HCT116 (cell line): ENCODE measurements around the gene CNTNAP5. TPM values are rescaled to one million over a fixed set of nuclear protein-coding genes. Genes with fewer than 3 reads are reported as not detected.

Source experiments
- ATAC-seq: fragments of 200-7000 bp; cut with Tn5 transposase; 2 replicates; pipeline ENCODE4 v1.9.1; 2020; ENCODE audit warnings: mild to moderate bottlenecking, moderate library complexity
- BruUV-seq: library from RNA; stranded (reverse); fragments of 400-500 nt; replicated peaks from 2 replicates; lab custom pipeline; 2021; lab: Mats Ljungman, UMichigan
- CTCF ChIA-PET: fragments of 300-600 bp; sonication (Branson Sonifier 250); formaldehyde crosslinking; loops from one replicate; lab custom pipeline; 2021; ENCODE audit warnings: antibody characterized with exemption; lab: Charles Lee
- POLR2A ChIA-PET: fragments of 300-600, 350-600 bp; sonication (Branson Sonifier 250); formaldehyde crosslinking; loops from one replicate; lab custom pipeline; 2021; ENCODE audit warnings: antibody characterized with exemption; lab: Charles Lee
- RAD21 ChIA-PET, 2 experiments: fragments of 300-600 bp; sonication (Branson Sonifier 250); formaldehyde crosslinking; loops; one replicate each; lab custom pipeline; 2023; ENCODE audit warnings: low total read pairs in 2 of 2; ENCODE audit not compliant: uncharacterized antibody in 2 of 2, unreplicated experiment in 2 of 2, low non-redundant PET in 1 of 2; lab: Charles Lee
- DNase-seq: peaks from one replicate; pipeline ENCODE4 v3.0.0-alpha.2; 2010; ENCODE audit warnings: low read depth, low spot score
- H2AFZ ChIP-seq: fragments of 200-600 bp; shearing (Covaris generic), sonication (generic); 2 replicates; pipeline ENCODE4 v1.6.1; 2017; ENCODE audit warnings: low read depth, mixed run types, mixed read lengths, antibody characterized with exemption, low read length; ENCODE audit not compliant: poor library complexity, severe bottlenecking
- H3K27ac ChIP-seq: 2 replicates; pipeline ENCODE4 v1.5.1; 2012; ENCODE audit warnings: low read depth, low read length
- H3K27me3 ChIP-seq: fragments of 200-600 bp; sonication (generic); 2 replicates; pipeline ENCODE4 v1.6.1; 2016; ENCODE audit warnings: mixed run types, low read length, mixed read lengths; ENCODE audit not compliant: insufficient read depth
- H3K36me3 ChIP-seq, 2 experiments: fragments of 200-500 bp in 1 of 2; fragments of 200-600 bp in 1 of 2; sonication (Bioruptor generic) in 1 of 2; sonication (generic) in 1 of 2; 2 replicates each; pipeline versions ENCODE4 v1.5.1 to v1.6.1; 2014 to 2016; ENCODE audit warnings: low read length in 2 of 2, inconsistent platforms in 1 of 2, mixed read lengths in 1 of 2, mixed run types in 1 of 2; ENCODE audit not compliant: insufficient read depth in 2 of 2, control insufficient read depth in 1 of 2
- H3K4me1 ChIP-seq, 2 experiments: fragments of 200-600 bp in 1 of 2; sonication (generic) in 1 of 2; 2 replicates each; pipeline versions ENCODE4 v1.5.1 to v1.6.1; 2012 to 2017; ENCODE audit warnings: low read length in 2 of 2, inconsistent platforms in 1 of 2, mild to moderate bottlenecking in 1 of 2, mixed read lengths in 1 of 2, mixed run types in 1 of 2, moderate library complexity in 1 of 2; ENCODE audit not compliant: insufficient read depth in 2 of 2, control insufficient read depth in 1 of 2
- H3K4me2 ChIP-seq: fragments of 200-600 bp; sonication (generic); 2 replicates; pipeline ENCODE4 v1.6.1; 2017; ENCODE audit warnings: mixed run types, low read length, mixed read lengths
- H3K4me3 ChIP-seq, 2 experiments: fragments of 200-600 bp in 1 of 2; sonication (generic) in 1 of 2; replicated peaks in 1 of 2; 2 replicates each; pipeline ENCODE4 v1.5.1; 2011 to 2016; ENCODE audit warnings: low read length in 2 of 2, control low read depth in 1 of 2, low read depth in 1 of 2, mild to moderate bottlenecking in 1 of 2, mixed read lengths in 1 of 2, mixed run types in 1 of 2
- H3K79me2 ChIP-seq: fragments of 200-600 bp; sonication (generic); 2 replicates; pipeline ENCODE4 v1.6.1; 2017; ENCODE audit warnings: mild to moderate bottlenecking, mixed run types, low read length, moderate library complexity, mixed read lengths; ENCODE audit not compliant: insufficient read depth
- H3K9ac ChIP-seq: fragments of 200-600 bp; sonication (generic); 2 replicates; pipeline ENCODE4 v1.6.1; 2016; ENCODE audit warnings: low read length, mixed read lengths
- H3K9me2 ChIP-seq: fragments of 200-600 bp; sonication (generic), shearing (Covaris generic); 2 replicates; pipeline ENCODE4 v1.6.1; 2017; ENCODE audit warnings: mixed run types, mild to moderate bottlenecking, moderate library complexity; ENCODE audit not compliant: insufficient read depth
- H3K9me3 ChIP-seq, 2 experiments: fragments of 200-500 bp in 1 of 2; fragments of 200-600 bp in 1 of 2; sonication (Bioruptor generic) in 1 of 2; sonication (generic) in 1 of 2; 2 replicates each; pipeline ENCODE4 v1.6.1; 2014 to 2017; ENCODE audit warnings: low read length in 2 of 2, mixed read lengths in 2 of 2, inconsistent platforms in 1 of 2, low read depth in 1 of 2, mild to moderate bottlenecking in 1 of 2, mixed run types in 1 of 2, moderate library complexity in 1 of 2; ENCODE audit not compliant: control insufficient read depth in 1 of 2, insufficient read depth in 1 of 2
- H4K20me1 ChIP-seq: fragments of 200-600 bp; sonication (generic), shearing (Covaris generic); 2 replicates; pipeline ENCODE4 v1.6.1; 2017; ENCODE audit warnings: mixed run types, mild to moderate bottlenecking, moderate library complexity; ENCODE audit not compliant: insufficient read depth
- CEBPB ChIP-seq: IDR thresholded peaks from 2 replicates; pipeline ENCODE4 v1.6.1; 2012; ENCODE audit warnings: low read depth
- FOSL1 ChIP-seq: IDR thresholded peaks from 2 replicates; pipeline ENCODE4 v1.6.1; 2012; ENCODE audit warnings: low read depth
- JUND ChIP-seq: IDR thresholded peaks from 2 replicates; pipeline ENCODE4 v1.6.1; 2012
- POLR2AphosphoS5 ChIP-seq: IDR thresholded peaks from 2 replicates; pipeline ENCODE4 v1.6.1; 2011; ENCODE audit warnings: mild to moderate bottlenecking, low read depth, low read length, moderate library complexity
- SIN3A ChIP-seq: IDR thresholded peaks from 2 replicates; pipeline ENCODE4 v1.6.1; 2012; ENCODE audit warnings: low read depth
- SRF ChIP-seq: IDR thresholded peaks from 2 replicates; pipeline ENCODE4 v1.6.1; 2012; ENCODE audit warnings: low read depth
- ZFX ChIP-seq: fragments of 450-650 bp; IDR thresholded peaks from 2 replicates; pipeline ENCODE4 v1.6.1; 2017
- ZNF274 ChIP-seq: fragments of 200-500 bp; sonication (Bioruptor generic); IDR thresholded peaks from 2 replicates; pipeline ENCODE4 v1.6.1; 2014; ENCODE audit warnings: mild to moderate bottlenecking, low read depth, low read length, inconsistent platforms
- intact Hi-C: fragments of 100-400 bp; cut with micrococcal nuclease; formaldehyde crosslinking; loops from 2 replicates; pipeline ENCODE4 v1.10.0; 2022
- total RNA-seq: library from RNA; stranded (reverse); gene quantifications from one replicate; pipeline ENCODE4 v1.2.1, GENCODE V29; 2021; ENCODE audit not compliant: unreplicated experiment
- TF ChIP-seq, protein P1 (sequence below), 3 experiments: fragments of 200-600 bp in 1 of 3; sonication (generic) in 1 of 3; IDR thresholded peaks in 2 of 3; conservative IDR thresholded peaks in 1 of 3; 2 replicates each; pipeline ENCODE4 v1.5.1; 2012 to 2017; ENCODE audit warnings: low read depth in 2 of 3, low read length in 2 of 3, antibody characterized with exemption in 1 of 3, borderline replicate concordance in 1 of 3, control low read depth in 1 of 3, mild to moderate bottlenecking in 1 of 3, mixed read lengths in 1 of 3, mixed run types in 1 of 3, moderate library complexity in 1 of 3; ENCODE audit not compliant: insufficient read depth in 1 of 3
- TF ChIP-seq, protein P2 (sequence below): IDR thresholded peaks from 2 replicates; pipeline ENCODE4 v1.6.1; 2012; ENCODE audit warnings: low read depth
- TF ChIP-seq, protein P3 (sequence below): IDR thresholded peaks from 2 replicates; pipeline ENCODE4 v1.6.1; 2012

The CNTNAP5 gene
- total RNA-seq, 1 experiment from 2014 or later = not detected

DNA sequence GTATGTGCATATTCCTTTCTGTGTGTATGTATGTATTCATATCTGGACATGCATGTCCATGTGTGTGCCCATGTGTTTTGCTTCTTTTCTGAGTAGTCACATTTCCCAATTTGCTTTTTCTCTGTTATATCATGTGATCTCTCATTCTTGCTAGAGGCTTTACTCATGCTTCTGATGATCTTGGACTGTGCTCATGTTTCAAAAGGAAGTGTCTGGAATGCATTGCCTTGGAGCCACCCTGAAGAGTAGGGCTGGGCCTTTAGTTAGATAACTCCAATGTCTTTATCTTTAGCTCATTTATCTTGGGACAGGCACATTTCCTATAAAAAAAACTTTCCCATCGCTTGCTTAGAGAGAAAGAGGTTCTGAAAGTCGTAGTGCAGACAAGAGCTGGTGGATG, 859.2 kb downstream of the CNTNAP5 start:
- ChIA-PET RAD21 (no interaction called here), POLR2A (no interaction called here), CTCF (no interaction called here)
- Histone ChIP-seq H3K4me2 (no peak overlapping the region), H3K4me1 (no peaks in the 10 kb centered on the region), H3K27ac (no peak overlapping the region), H3K4me3 (no peak overlapping the region), H3K27me3 (no peaks in the 10 kb centered on the region), H3K79me2 (no peaks in the 10 kb centered on the region), H3K9ac (no peak overlapping the region), H3K9me3 (peaks cover 13 to 18% of the 10 kb centered on the region in 2 experiments; a peak in 3 of 4 replicates), H3K9me2 (no peaks in the 10 kb centered on the region), H2AFZ (no peak overlapping the region), H4K20me1 (no peaks in the 10 kb centered on the region), H3K36me3 (no peaks in the 10 kb centered on the region)
- no TSS peak for BruUV-seq
- ATAC-seq = no peak
- no peak for DNase-seq
- intact Hi-C loops = no loop called here
- TF ChIP-seq, protein P1, sequence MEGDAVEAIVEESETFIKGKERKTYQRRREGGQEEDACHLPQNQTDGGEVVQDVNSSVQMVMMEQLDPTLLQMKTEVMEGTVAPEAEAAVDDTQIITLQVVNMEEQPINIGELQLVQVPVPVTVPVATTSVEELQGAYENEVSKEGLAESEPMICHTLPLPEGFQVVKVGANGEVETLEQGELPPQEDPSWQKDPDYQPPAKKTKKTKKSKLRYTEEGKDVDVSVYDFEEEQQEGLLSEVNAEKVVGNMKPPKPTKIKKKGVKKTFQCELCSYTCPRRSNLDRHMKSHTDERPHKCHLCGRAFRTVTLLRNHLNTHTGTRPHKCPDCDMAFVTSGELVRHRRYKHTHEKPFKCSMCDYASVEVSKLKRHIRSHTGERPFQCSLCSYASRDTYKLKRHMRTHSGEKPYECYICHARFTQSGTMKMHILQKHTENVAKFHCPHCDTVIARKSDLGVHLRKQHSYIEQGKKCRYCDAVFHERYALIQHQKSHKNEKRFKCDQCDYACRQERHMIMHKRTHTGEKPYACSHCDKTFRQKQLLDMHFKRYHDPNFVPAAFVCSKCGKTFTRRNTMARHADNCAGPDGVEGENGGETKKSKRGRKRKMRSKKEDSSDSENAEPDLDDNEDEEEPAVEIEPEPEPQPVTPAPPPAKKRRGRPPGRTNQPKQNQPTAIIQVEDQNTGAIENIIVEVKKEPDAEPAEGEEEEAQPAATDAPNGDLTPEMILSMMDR (IDR thresholded peaks at IDR 0.05 in 2 of 3, conservative IDR thresholded peaks at IDR 0.05 in 1 of 3; ENCODE audit: borderline replicate concordance in 1 of 3, insufficient read depth in 1 of 3, low read depth in 2 of 3, low read length in 2 of 3) = no peak
- no peak for TF ChIP-seq FOSL1
- TF ChIP-seq, protein P2, sequence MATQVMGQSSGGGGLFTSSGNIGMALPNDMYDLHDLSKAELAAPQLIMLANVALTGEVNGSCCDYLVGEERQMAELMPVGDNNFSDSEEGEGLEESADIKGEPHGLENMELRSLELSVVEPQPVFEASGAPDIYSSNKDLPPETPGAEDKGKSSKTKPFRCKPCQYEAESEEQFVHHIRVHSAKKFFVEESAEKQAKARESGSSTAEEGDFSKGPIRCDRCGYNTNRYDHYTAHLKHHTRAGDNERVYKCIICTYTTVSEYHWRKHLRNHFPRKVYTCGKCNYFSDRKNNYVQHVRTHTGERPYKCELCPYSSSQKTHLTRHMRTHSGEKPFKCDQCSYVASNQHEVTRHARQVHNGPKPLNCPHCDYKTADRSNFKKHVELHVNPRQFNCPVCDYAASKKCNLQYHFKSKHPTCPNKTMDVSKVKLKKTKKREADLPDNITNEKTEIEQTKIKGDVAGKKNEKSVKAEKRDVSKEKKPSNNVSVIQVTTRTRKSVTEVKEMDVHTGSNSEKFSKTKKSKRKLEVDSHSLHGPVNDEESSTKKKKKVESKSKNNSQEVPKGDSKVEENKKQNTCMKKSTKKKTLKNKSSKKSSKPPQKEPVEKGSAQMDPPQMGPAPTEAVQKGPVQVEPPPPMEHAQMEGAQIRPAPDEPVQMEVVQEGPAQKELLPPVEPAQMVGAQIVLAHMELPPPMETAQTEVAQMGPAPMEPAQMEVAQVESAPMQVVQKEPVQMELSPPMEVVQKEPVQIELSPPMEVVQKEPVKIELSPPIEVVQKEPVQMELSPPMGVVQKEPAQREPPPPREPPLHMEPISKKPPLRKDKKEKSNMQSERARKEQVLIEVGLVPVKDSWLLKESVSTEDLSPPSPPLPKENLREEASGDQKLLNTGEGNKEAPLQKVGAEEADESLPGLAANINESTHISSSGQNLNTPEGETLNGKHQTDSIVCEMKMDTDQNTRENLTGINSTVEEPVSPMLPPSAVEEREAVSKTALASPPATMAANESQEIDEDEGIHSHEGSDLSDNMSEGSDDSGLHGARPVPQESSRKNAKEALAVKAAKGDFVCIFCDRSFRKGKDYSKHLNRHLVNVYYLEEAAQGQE = no peak
- TF ChIP-seq ZFX = no peak
- no peak for TF ChIP-seq SIN3A
- TF ChIP-seq CEBPB = no peak
- no peak for TF ChIP-seq JUND
- TF ChIP-seq, protein P3, sequence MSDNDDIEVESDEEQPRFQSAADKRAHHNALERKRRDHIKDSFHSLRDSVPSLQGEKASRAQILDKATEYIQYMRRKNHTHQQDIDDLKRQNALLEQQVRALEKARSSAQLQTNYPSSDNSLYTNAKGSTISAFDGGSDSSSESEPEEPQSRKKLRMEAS = no peak
- no peak for TF ChIP-seq SRF
- TF ChIP-seq ZNF274 = no peak
- no peak for TF ChIP-seq POLR2AphosphoS5
